CD4-positive, alpha-beta T cell (primary cell): ENCODE results near the gene GAS2L2. TPM values are rescaled to one million over a fixed set of nuclear protein-coding genes. Genes with fewer than 3 reads are reported as not detected.

ENCODE experiments used
- ATAC-seq: fragments of 200-7000 bp; cut with Tn5 transposase; one replicate; pipeline ENCODE4 v1.10.0; 2022; ENCODE audit warnings: mild to moderate bottlenecking; ENCODE audit not compliant: poor library complexity
- CTCF ChIA-PET: fragments of 350-600 bp; sonication (Branson Sonifier 250); formaldehyde crosslinking; loops from one replicate; lab custom pipeline; 2021; ENCODE audit warnings: antibody characterized with exemption, inconsistent platforms; lab: Charles Lee
- POLR2A ChIA-PET: fragments of 350-600 bp; sonication (Branson Sonifier 250); formaldehyde crosslinking; loops from one replicate; lab custom pipeline; 2021; ENCODE audit warnings: antibody characterized with exemption, inconsistent platforms; lab: Charles Lee
- DNase-seq, 14 experiments: peaks; one replicate each; pipeline ENCODE4 v3.0.0-alpha.2; 2013 to 2020; ENCODE audit warnings: mixed read lengths in 2 of 14
- H3K27ac ChIP-seq, 2 donors: one replicate each; pipeline versions ENCODE4 v1.5.1 to v1.7.0; 2013; ENCODE audit warnings: low read length in 2 of 2, low read depth in 1 of 2, mild to moderate bottlenecking in 1 of 2
- H3K27me3 ChIP-seq, 2 experiments: 1 replicate in 1 of 2; 2 replicates in 1 of 2; pipeline versions ENCODE4 v1.6.1 to v1.7.0; 2013; ENCODE audit warnings: low read length in 2 of 2, control low read depth in 1 of 2, mild to moderate bottlenecking in 1 of 2, moderate library complexity in 1 of 2; ENCODE audit not compliant: insufficient read depth in 2 of 2, control insufficient read depth in 1 of 2
- H3K36me3 ChIP-seq: one replicate; pipeline ENCODE4 v1.6.1; 2013; ENCODE audit warnings: low read length, control low read depth; ENCODE audit not compliant: insufficient read depth
- H3K4me1 ChIP-seq: one replicate; pipeline ENCODE4 v1.6.1; 2013; ENCODE audit warnings: low read length, control low read depth; ENCODE audit not compliant: insufficient read depth
- H3K4me3 ChIP-seq: one replicate; pipeline ENCODE4 v1.5.1; 2013; ENCODE audit warnings: mild to moderate bottlenecking, low read length, moderate library complexity
- H3K9me3 ChIP-seq, 2 experiments: 1 replicate in 1 of 2; 2 replicates in 1 of 2; pipeline versions ENCODE4 v1.6.1 to v1.7.0; 2013; ENCODE audit warnings: low read length in 2 of 2, mild to moderate bottlenecking in 2 of 2, control low read depth in 1 of 2, moderate library complexity in 1 of 2; ENCODE audit not compliant: control insufficient read depth in 1 of 2, insufficient read depth in 1 of 2
- H3K27ac Mint-ChIP-seq: one replicate; pipeline ENCODE4 v1.8.0; 2020; ENCODE audit warnings: mixed read lengths
- H3K27me3 Mint-ChIP-seq: one replicate; pipeline ENCODE4 v1.8.0; 2021; ENCODE audit warnings: mixed read lengths
- H3K36me3 Mint-ChIP-seq: one replicate; pipeline ENCODE4 v1.8.0; 2021; ENCODE audit warnings: low read depth, mixed read lengths
- H3K4me1 Mint-ChIP-seq: one replicate; pipeline ENCODE4 v1.8.0; 2021; ENCODE audit warnings: low read depth, mixed read lengths
- H3K4me3 Mint-ChIP-seq: one replicate; pipeline ENCODE4 v1.8.0; 2020; ENCODE audit warnings: mild to moderate bottlenecking, mixed read lengths
- H3K9me3 Mint-ChIP-seq: one replicate; pipeline ENCODE4 v1.8.0; 2020; ENCODE audit warnings: mixed read lengths
- intact Hi-C, 2 experiments: fragments of 100-400 bp; cut with DNase I in 1 of 2; cut with micrococcal nuclease in 1 of 2; formaldehyde crosslinking; loops; one replicate each; pipeline versions ENCODE4 v1.15.1 to v1.9.0; 2023 to 2025; cut with DNase I, micrococcal nuclease
- polyA plus RNA-seq, 2 donors: library from polyadenylated mRNA; unstranded; fragments of 120-200 nt; gene quantifications; one replicate each; pipeline ENCODE4 v1.2.1, GENCODE V29; 2013
- total RNA-seq, 174 experiments: library from RNA in 2 of 174; stranded (reverse) in 2 of 174; gene quantifications; one replicate each; pipeline ENCODE4 v1.2.3 and lab custom pipeline; 2021 to 2026
- TF ChIP-seq, protein P1 (sequence below): fragments of 200-600 bp; IDR thresholded peaks from one replicate; pipeline ENCODE4 v1.8.0; 2022; ENCODE audit warnings: antibody characterized with exemption, mild to moderate bottlenecking

GAS2L2 gene
- under 1 TPM; 0.19 to 0.22 TPM for total RNA-seq
- polyA plus RNA-seq (2013, experiment 1 of 2) = 0.04 TPM
- 0.05 TPM for polyA plus RNA-seq (2013, experiment 2 of 2)
- total RNA-seq (lab: John Stamatoyannopoulos, UW) = 0 to 1.00 (median 0.12) reads per million in 172 experiments

DNA sequence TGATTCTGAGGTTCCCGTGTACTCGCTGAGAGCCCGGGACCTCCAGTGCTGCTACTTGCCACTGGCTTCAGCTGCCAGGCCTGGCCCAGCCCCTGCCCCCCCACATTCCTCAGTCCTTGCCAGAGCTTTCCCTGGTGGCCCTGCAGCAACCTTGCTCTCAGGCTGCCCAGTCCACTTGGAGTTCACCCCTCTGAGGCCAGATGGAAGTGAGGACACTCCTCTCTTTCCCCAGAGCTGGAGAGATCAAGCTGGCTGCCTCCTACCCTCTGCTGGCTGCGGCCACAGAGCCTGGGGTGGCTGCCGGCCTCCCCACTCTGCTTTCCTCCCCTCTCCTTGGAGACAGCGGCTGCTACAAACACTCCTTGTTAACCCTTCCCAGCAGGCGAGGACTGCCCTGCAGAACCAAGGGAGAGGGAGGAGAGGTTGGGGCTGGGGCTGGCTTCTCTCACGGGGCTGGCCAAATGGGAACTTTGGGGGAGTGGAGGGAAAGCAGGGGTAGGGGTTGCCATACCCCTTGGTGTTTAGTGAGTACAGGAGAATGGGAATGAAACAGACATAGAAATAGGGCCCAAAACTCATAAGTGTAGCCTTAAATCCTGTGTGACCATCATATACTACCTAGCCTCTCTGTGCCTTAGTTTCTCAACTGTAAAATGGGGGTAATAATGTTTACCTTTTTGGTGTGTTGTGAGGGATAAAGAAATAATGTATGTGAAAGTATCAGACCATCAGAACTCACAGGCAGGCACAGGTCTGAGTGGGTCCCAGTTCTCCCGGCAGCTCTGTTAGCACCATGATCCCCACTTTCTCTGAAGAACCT, at the start of gene GAS2L2:
Gene GAS2L2, minus strand, starts transcription at position 295 of the 820 bp plus-strand sequence. CDS start 389 bp downstream, outside the sequence.
- TF ChIP-seq, protein P1, sequence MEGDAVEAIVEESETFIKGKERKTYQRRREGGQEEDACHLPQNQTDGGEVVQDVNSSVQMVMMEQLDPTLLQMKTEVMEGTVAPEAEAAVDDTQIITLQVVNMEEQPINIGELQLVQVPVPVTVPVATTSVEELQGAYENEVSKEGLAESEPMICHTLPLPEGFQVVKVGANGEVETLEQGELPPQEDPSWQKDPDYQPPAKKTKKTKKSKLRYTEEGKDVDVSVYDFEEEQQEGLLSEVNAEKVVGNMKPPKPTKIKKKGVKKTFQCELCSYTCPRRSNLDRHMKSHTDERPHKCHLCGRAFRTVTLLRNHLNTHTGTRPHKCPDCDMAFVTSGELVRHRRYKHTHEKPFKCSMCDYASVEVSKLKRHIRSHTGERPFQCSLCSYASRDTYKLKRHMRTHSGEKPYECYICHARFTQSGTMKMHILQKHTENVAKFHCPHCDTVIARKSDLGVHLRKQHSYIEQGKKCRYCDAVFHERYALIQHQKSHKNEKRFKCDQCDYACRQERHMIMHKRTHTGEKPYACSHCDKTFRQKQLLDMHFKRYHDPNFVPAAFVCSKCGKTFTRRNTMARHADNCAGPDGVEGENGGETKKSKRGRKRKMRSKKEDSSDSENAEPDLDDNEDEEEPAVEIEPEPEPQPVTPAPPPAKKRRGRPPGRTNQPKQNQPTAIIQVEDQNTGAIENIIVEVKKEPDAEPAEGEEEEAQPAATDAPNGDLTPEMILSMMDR = no peak
- Histone ChIP-seq H3K27ac (no peak within 1 kb of the TSS), H3K27me3 (peaks cover 28 to 34% of the 10 kb centered on the region in 2 experiments), H3K9me3 (peaks cover 0 to 6% of the 10 kb centered on the region in 2 experiments), H3K4me3 (no peak within 1 kb of the TSS), H3K36me3 (no peaks in the 10 kb centered on the region), H3K4me1 (peaks cover 10% of the 10 kb centered on the region)
- Mint-ChIP-seq H3K4me1 (peaks cover 4% of the 10 kb centered on the region), H3K36me3 (no peaks in the 10 kb centered on the region), H3K27me3 (peaks cover 41% of the 10 kb centered on the region), H3K4me3 (no peak within 1 kb of the TSS), H3K27ac (no peak within 1 kb of the TSS), H3K9me3 (no peaks in the 10 kb centered on the region)
- CTCF ChIA-PET = no interaction called here
- DNase-seq (no peak), ATAC-seq (no peak)
- POLR2A ChIA-PET = no interaction called here
- intact Hi-C loops = no loop called here

DNA sequence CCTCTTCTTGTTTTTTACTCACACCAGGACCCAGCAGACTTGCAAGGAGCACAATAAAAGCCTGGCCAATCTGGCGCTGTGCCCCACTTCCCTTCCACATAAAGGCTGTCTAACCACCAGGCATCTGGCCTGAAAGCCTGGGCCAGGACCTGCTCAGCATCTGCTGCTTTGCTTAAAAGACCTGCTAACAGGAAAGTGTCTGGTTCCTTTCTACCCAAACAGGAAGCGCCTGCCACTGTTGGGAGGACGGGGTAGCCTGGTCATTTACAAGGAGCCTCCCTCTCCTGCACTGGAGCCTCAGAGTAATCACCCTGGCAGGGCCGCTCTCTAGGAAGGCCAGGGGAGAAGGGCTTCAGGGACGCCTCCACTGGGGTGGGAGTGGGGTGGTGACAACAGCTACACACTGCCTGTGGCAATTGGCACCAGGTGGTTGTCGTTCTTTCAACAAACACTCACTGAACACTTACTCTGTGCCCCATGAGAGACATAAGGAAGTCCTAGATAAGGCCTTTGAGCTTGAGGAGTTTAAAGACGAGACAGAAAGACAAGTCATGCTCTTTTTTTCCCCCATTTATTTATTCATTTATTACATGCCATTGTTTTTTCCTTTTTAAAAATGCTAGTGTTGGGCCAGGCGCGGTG, 48.7 kb upstream of the GAS2L2 start:
- no peaks in the 10 kb centered on the region for H3K27me3 Mint-ChIP-seq
- H3K36me3 Mint-ChIP-seq = no peaks in the 10 kb centered on the region
- peak overlapping the region; percentile 60 for H3K4me3 Mint-ChIP-seq
- H3K4me1 Mint-ChIP-seq = peaks cover 42% of the 10 kb centered on the region
- ChIA-PET POLR2A (interaction anchor here (0.6 to 1.1 kb wide), 2 partner anchors 13 to 36 kb away, joined by 3 to 5 read pairs; no protein-coding TSS in a partner anchor), CTCF (interaction anchor here (0.9 to 2.2 kb wide), 2 partner anchors 37 kb away, joined by 4 to 7 read pairs; no protein-coding TSS in a partner anchor)
- peak in 7 of 14 experiments; percentile 12 to 61 (median 24) for DNase-seq
- H3K9me3 ChIP-seq = no peaks in the 10 kb centered on the region
- no peaks in the 10 kb centered on the region for H3K27me3 ChIP-seq
- ATAC-seq = no peak
- TF ChIP-seq, protein P1 = no peak
- H3K36me3 ChIP-seq = no peaks in the 10 kb centered on the region
- H3K27ac ChIP-seq = peak overlapping the region; percentile 22 to 53
- intact Hi-C loops = loop anchor here (10.0 kb wide), 2 partner anchors 187 to 637 kb away; no protein-coding TSS in a partner anchor
- H3K27ac Mint-ChIP-seq = peak overlapping the region; percentile 86
- no peak overlapping the region for H3K4me3 ChIP-seq
- no peaks in the 10 kb centered on the region for H3K9me3 Mint-ChIP-seq
- H3K4me1 ChIP-seq = peaks cover 24% of the 10 kb centered on the region

DNA sequence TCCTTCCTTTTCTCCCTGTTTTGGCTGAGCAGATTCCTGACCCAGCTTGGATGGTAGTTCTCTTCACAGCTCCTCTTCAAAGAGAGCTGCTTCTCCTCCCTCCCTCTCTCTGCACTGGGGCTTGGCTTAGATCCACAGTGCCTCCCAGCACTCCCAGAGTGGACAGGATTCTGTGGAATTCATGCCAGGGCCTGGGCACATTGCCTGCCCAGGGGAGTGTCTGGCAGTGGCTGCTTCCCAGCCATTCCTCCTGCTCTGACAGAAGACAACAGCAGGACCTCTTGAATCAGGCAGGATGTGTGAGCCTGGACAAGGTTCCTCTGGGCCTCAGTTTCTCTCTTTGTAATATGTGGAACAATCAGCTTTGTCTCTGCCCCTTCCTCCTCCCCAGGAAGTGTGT, 46.9 kb upstream of the GAS2L2 start:
- ATAC-seq (no peak), DNase-seq (no peak)
- Histone ChIP-seq H3K27ac (no peak overlapping the region), H3K36me3 (no peaks in the 10 kb centered on the region), H3K27me3 (peaks cover 2 to 8% of the 10 kb centered on the region in 2 experiments), H3K4me3 (no peak overlapping the region), H3K9me3 (no peaks in the 10 kb centered on the region), H3K4me1 (peaks cover 33% of the 10 kb centered on the region)
- CTCF ChIA-PET = interaction anchor here (0.8 to 2.2 kb wide), 2 partner anchors 9 to 36 kb away, joined by 3 to 7 read pairs; partner anchors contain the start of gene TAF15
- intact Hi-C loops = loop anchor here (10.0 kb wide), 2 partner anchors 185 to 635 kb away; no protein-coding TSS in a partner anchor
- POLR2A ChIA-PET = interaction anchor here (1.4 kb wide), 1 partner anchor 9 kb away, joined by 6 read pairs; the partner anchor contains the start of gene TAF15
- peaks cover 45% of the 10 kb centered on the region for H3K4me1 Mint-ChIP-seq
- H3K9me3 Mint-ChIP-seq = no peaks in the 10 kb centered on the region
- H3K4me3 Mint-ChIP-seq = peak overlapping the region; percentile 25
- H3K27me3 Mint-ChIP-seq = peaks cover 7% of the 10 kb centered on the region
- TF ChIP-seq, protein P1 = no peak
- H3K27ac Mint-ChIP-seq = no peak overlapping the region
- H3K36me3 Mint-ChIP-seq = no peaks in the 10 kb centered on the region
